Measurements from ENCODE around the gene KCNE2.
"Not testable (repeated sequence)": the region's sequence is repeated elsewhere in the genome, so short reads cannot be mapped to it uniquely, and the experiment has no call there.

Gene KCNE2

DNA sequence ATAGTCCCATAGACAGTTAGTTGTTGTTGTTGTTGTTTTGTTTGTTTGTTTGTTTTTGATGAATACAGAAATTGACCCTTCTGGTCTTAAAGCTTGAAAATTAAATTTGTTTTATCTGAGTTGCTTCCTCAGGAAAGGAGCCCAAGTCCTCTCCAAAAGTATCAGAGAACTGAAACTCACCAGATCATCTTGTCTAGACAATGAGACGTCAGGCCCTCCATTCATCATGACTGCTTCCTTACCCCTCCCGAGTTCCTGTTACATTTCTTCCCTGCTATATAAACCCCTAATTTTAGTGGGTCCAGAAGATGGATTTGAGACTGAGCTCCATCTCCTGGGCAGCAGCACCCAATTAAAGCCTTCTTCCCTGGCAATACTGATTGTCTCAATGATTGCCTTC lies 42.9 kb downstream of the KCNE2 start:
- not testable (repeated sequence) for H3K27me3 ChIP-seq (ENCODE audit: control insufficient read depth in 1 of 2, insufficient read depth in 2 of 2, low read length in 2 of 2); H3K9me3 ChIP-seq (ENCODE audit: control insufficient read depth in 2 of 2, low read length in 2 of 2); H3K36me3 ChIP-seq (ENCODE audit: control insufficient read depth in 2 of 2, insufficient read depth in 2 of 2, low read length in 2 of 2); H3K27ac ChIP-seq (ENCODE audit: low read length); H3K4me3 ChIP-seq (ENCODE audit: low read length in 2 of 2); H3K9ac ChIP-seq (ENCODE audit: low read length in 2 of 2); H3K4me1 ChIP-seq (ENCODE audit: control insufficient read depth, insufficient read depth, low read length)

DNA sequence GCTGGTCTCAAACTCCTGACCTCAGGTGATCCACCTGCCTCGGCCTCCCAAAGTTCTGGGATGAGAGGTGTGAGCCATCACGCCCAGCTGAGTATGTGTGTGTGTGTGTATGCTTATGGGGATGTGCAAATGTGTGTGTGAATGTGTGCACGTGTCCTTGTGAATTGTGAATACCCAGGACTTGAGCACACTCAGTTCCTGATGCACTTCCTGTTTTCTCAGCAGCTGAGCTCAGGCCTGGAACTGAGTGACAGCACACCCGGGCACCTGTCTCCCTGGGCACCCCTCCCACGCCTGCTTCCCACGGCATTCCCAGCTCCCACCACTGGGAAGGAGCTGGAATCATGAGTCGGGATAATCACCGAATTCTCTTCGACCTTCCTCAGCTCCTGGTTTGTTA lies 43.5 kb downstream of the KCNE2 start:
- not testable (repeated sequence) for H3K27ac ChIP-seq (ENCODE audit: low read length); H3K9ac ChIP-seq (ENCODE audit: low read length in 2 of 2); H3K9me3 ChIP-seq (ENCODE audit: control insufficient read depth in 2 of 2, low read length in 2 of 2); H3K4me3 ChIP-seq (ENCODE audit: low read length in 2 of 2); H3K36me3 ChIP-seq (ENCODE audit: control insufficient read depth in 2 of 2, insufficient read depth in 2 of 2, low read length in 2 of 2); H3K4me1 ChIP-seq (ENCODE audit: control insufficient read depth, insufficient read depth, low read length); H3K27me3 ChIP-seq (ENCODE audit: control insufficient read depth in 1 of 2, insufficient read depth in 2 of 2, low read length in 2 of 2)

DNA sequence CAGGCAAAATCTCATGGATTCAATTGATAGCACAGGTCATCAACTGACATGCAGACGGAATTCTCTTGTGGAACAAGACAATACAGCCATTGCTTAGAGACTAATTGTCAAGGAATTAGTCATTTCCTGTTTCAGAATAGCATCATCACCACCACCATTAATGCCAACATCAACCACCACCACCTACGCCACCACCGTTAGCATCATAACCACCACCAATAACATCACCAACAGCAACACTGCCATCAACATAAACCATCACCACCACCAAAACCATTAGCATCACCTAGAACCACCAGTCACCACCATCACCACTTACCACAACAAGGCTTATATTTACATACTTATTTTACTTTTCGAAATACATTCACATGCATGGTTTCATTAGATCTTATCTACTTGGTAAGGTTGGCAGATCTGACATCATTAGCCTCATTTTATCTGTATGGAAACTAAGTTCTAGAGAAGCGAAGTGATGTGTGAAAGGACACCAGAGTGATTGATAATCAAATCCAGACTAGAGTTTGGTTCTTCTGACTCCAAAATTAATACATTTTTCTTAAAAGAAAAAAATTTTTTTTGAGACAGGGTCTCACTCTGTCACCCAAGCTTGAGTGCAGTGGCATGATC lies 53.8 kb downstream of the KCNE2 start:
- not testable (repeated sequence) for H3K4me1 ChIP-seq (ENCODE audit: control insufficient read depth, insufficient read depth, low read length); H3K9me3 ChIP-seq (ENCODE audit: control insufficient read depth in 2 of 2, low read length in 2 of 2); H3K27me3 ChIP-seq (ENCODE audit: control insufficient read depth in 1 of 2, insufficient read depth in 2 of 2, low read length in 2 of 2); H3K4me3 ChIP-seq (ENCODE audit: low read length in 2 of 2); H3K9ac ChIP-seq (ENCODE audit: low read length in 2 of 2); H3K27ac ChIP-seq (ENCODE audit: low read length); H3K36me3 ChIP-seq (ENCODE audit: control insufficient read depth in 2 of 2, insufficient read depth in 2 of 2, low read length in 2 of 2)

All from stomach smooth muscle (tissue), 2 donors.